ENCODE measurements around the gene PPP1R12B. TPM values are rescaled to one million over a fixed set of nuclear protein-coding genes. Genes with fewer than 3 reads are reported as not detected.
"Not testable (repeated sequence)": the region's sequence is repeated elsewhere in the genome, so short reads cannot be mapped to it uniquely, and the experiment has no call there.

The PPP1R12B gene
- total RNA-seq, 1 experiment from 2014 or later = 13.1 TPM

- in situ Hi-C loops (cut with HindIII; ENCODE audit: low pct_unique_long_range_greater_than_20kb, low sequenced_read_pairs); intact Hi-C loops (cut with micrococcal nuclease; ENCODE audit: unreplicated experiment); H3K27ac ChIP-seq (ENCODE audit: low read length); H3K4me1 ChIP-seq (ENCODE audit: control insufficient read depth, insufficient read depth, low read length); H3K36me3 ChIP-seq (ENCODE audit: control insufficient read depth, insufficient read depth, low read length); BruUV-seq (replicated peaks); CTCF ChIA-PET; DNase-seq (ENCODE audit: low read depth, low spot score); H3K27me3 ChIP-seq (ENCODE audit: control insufficient read depth, insufficient read depth, low read length); H3K9me3 ChIP-seq (ENCODE audit: control insufficient read depth, insufficient read depth, low read depth, low read length); H3K4me3 ChIP-seq (ENCODE audit: low read depth in 2 of 2, low read length in 2 of 2); POLR2A ChIA-PET: not testable (repeated sequence)
- peak; percentile 20; the same call in 1 of the 2 replicates for TF ChIP-seq CTCF (IDR thresholded peaks at IDR 0.05)
- peak; percentile 70; the same call in 1 of the 2 replicates for ATAC-seq
These were observed 31.5 kb downstream of the PPP1R12B start for GRCh38 chr1:202379884-202380529.

DNA sequence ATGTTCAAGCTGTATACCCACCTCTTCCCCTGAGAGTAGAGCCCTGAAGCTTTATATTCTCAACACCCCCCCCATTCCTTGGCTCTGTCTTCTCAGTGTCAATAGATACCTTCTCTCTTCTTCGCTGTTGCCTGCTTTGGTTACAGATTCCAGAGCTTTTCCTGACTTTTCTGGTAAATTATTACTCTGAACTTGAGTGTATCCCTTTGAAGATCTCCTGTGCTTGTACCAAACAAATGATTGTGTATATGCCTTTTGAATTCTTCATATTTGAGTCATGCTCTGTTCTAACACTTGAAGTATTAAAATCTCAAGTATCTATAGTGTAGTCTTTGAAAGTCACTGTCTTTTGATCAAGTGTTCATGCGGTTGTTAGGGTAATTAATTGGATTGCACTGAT, 32.0 kb downstream of the PPP1R12B start:
- CTCF ChIA-PET; H3K4me3 ChIP-seq (ENCODE audit: low read depth in 2 of 2, low read length in 2 of 2); BruUV-seq (replicated peaks); intact Hi-C loops (cut with micrococcal nuclease; ENCODE audit: unreplicated experiment); in situ Hi-C loops (cut with HindIII; ENCODE audit: low pct_unique_long_range_greater_than_20kb, low sequenced_read_pairs); H3K27me3 ChIP-seq (ENCODE audit: control insufficient read depth, insufficient read depth, low read length); POLR2A ChIA-PET; ATAC-seq; DNase-seq (ENCODE audit: low read depth, low spot score); H3K9me3 ChIP-seq (ENCODE audit: control insufficient read depth, insufficient read depth, low read depth, low read length); H3K4me1 ChIP-seq (ENCODE audit: control insufficient read depth, insufficient read depth, low read length); H3K27ac ChIP-seq (ENCODE audit: low read length); H3K36me3 ChIP-seq (ENCODE audit: control insufficient read depth, insufficient read depth, low read length): not testable (repeated sequence)

DNA sequence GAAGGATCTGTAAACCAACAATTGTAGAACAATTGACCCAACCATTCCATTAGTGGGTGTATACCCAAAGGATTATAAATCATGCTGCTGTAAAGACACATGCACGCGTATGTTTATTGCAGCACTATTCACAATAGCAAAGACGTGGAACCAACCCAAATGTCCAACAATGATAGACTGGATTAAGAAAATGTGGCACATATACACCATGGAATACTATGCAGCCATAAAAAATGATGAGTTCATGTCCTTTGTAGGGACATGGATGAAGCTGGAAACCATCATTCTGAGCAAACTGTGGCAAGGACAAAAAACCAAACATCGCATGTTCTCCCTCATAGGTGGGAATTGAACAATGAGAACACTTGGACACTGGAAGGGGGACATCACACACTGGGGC, 33.4 kb downstream of the PPP1R12B start:
- CTCF ChIA-PET; POLR2A ChIA-PET; H3K4me1 ChIP-seq (ENCODE audit: control insufficient read depth, insufficient read depth, low read length); H3K4me3 ChIP-seq (ENCODE audit: low read depth in 2 of 2, low read length in 2 of 2); H3K27ac ChIP-seq (ENCODE audit: low read length); BruUV-seq (replicated peaks); H3K36me3 ChIP-seq (ENCODE audit: control insufficient read depth, insufficient read depth, low read length); H3K9me3 ChIP-seq (ENCODE audit: control insufficient read depth, insufficient read depth, low read depth, low read length); DNase-seq (ENCODE audit: low read depth, low spot score); intact Hi-C loops (cut with micrococcal nuclease; ENCODE audit: unreplicated experiment); in situ Hi-C loops (cut with HindIII; ENCODE audit: low pct_unique_long_range_greater_than_20kb, low sequenced_read_pairs); H3K27me3 ChIP-seq (ENCODE audit: control insufficient read depth, insufficient read depth, low read length); ATAC-seq: not testable (repeated sequence)

- H3K4me1 ChIP-seq (ENCODE audit: control insufficient read depth, insufficient read depth, low read length); DNase-seq (ENCODE audit: low read depth, low spot score); H3K27ac ChIP-seq (ENCODE audit: low read length); intact Hi-C loops (cut with micrococcal nuclease; ENCODE audit: unreplicated experiment); H3K4me3 ChIP-seq (ENCODE audit: low read depth in 2 of 2, low read length in 2 of 2); H3K9me3 ChIP-seq (ENCODE audit: control insufficient read depth, insufficient read depth, low read depth, low read length); H3K27me3 ChIP-seq (ENCODE audit: control insufficient read depth, insufficient read depth, low read length); H3K36me3 ChIP-seq (ENCODE audit: control insufficient read depth, insufficient read depth, low read length); POLR2A ChIA-PET; CTCF ChIA-PET; in situ Hi-C loops (cut with HindIII; ENCODE audit: low pct_unique_long_range_greater_than_20kb, low sequenced_read_pairs); ATAC-seq; BruUV-seq (replicated peaks): not testable (repeated sequence)
These were observed 47.3 kb downstream of the PPP1R12B start for GRCh38 chr1:202395831-202396230.

GRCh38 chr1:202397256-202397655, 48.8 kb downstream of the PPP1R12B start:
- Histone ChIP-seq H3K27me3 (ENCODE audit: control insufficient read depth, insufficient read depth, low read length) (no peaks in the 10 kb centered on the region), H3K36me3 (ENCODE audit: control insufficient read depth, insufficient read depth, low read length) (no peaks in the 10 kb centered on the region), H3K4me1 (ENCODE audit: control insufficient read depth, insufficient read depth, low read length) (no peaks in the 10 kb centered on the region), H3K9me3 (ENCODE audit: control insufficient read depth, insufficient read depth, low read depth, low read length) (no peaks in the 10 kb centered on the region), H3K27ac (ENCODE audit: low read length) (no peak overlapping the region), H3K4me3 (ENCODE audit: low read depth in 2 of 2, low read length in 2 of 2) (no peak overlapping the region)
- ChIA-PET CTCF (no interaction called here), POLR2A (no interaction called here)
- in situ Hi-C loops (cut with HindIII; ENCODE audit: low pct_unique_long_range_greater_than_20kb, low sequenced_read_pairs) = no loop called here
- ATAC-seq = no peak
- BruUV-seq (replicated peaks) = no TSS peak
- intact Hi-C loops (cut with micrococcal nuclease; ENCODE audit: unreplicated experiment) = no loop called here
- no peak for TF ChIP-seq CTCF (IDR thresholded peaks at IDR 0.05)
- TF ChIP-seq SIN3A (IDR thresholded peaks at IDR 0.05; ENCODE audit: borderline replicate concordance, insufficient read depth, low read depth, low read length) = no peak
- TF ChIP-seq, protein P1, sequence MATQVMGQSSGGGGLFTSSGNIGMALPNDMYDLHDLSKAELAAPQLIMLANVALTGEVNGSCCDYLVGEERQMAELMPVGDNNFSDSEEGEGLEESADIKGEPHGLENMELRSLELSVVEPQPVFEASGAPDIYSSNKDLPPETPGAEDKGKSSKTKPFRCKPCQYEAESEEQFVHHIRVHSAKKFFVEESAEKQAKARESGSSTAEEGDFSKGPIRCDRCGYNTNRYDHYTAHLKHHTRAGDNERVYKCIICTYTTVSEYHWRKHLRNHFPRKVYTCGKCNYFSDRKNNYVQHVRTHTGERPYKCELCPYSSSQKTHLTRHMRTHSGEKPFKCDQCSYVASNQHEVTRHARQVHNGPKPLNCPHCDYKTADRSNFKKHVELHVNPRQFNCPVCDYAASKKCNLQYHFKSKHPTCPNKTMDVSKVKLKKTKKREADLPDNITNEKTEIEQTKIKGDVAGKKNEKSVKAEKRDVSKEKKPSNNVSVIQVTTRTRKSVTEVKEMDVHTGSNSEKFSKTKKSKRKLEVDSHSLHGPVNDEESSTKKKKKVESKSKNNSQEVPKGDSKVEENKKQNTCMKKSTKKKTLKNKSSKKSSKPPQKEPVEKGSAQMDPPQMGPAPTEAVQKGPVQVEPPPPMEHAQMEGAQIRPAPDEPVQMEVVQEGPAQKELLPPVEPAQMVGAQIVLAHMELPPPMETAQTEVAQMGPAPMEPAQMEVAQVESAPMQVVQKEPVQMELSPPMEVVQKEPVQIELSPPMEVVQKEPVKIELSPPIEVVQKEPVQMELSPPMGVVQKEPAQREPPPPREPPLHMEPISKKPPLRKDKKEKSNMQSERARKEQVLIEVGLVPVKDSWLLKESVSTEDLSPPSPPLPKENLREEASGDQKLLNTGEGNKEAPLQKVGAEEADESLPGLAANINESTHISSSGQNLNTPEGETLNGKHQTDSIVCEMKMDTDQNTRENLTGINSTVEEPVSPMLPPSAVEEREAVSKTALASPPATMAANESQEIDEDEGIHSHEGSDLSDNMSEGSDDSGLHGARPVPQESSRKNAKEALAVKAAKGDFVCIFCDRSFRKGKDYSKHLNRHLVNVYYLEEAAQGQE (IDR thresholded peaks at IDR 0.05; ENCODE audit: insufficient read depth in 1 of 2, low read depth in 2 of 2, low read length in 1 of 2) = no peak
- TF ChIP-seq TCF7L2 (IDR thresholded peaks at IDR 0.05; ENCODE audit: low read depth, low read length) = no peak
- no peak for TF ChIP-seq POLR2AphosphoS5 (IDR thresholded peaks at IDR 0.05; ENCODE audit: low read depth, low read length)
- no peak for DNase-seq (ENCODE audit: low read depth, low spot score)

All from Panc1 (cell line).